NOMO-1 treated with DMSO at 0.1 percent for 48 hours (cell line): ENCODE measurements around the gene OXER1.

ENCODE experiments used
- DNase-seq: peaks from one replicate; lab custom pipeline; 2025; ENCODE audit not compliant: unreplicated experiment; lab: John Stamatoyannopoulos, UW

The OXER1 gene

GRCh38 chr2:42764096-42764495, at the start of gene OXER1:
Gene OXER1, minus strand, starts transcription at chr2:42764135. Its CDS starts 73 bp downstream, at chr2:42764062.
- DNase-seq, result peak; percentile 35

GRCh38 chr2:42812899-42813479, 49.1 kb upstream of the OXER1 start:
- DNase-seq, result no peak

GRCh38 chr2:42810971-42811811, 47.3 kb upstream of the OXER1 start:
- no peak for DNase-seq

- DNase-seq, result peak; percentile 88
Observed at GRCh38 chr2:42810121-42810970, 46.4 kb upstream of the OXER1 start.

GRCh38 chr2:42809819-42810120, 45.8 kb upstream of the OXER1 start:
- peak; percentile 66 for DNase-seq

GRCh38 chr2:42809131-42809818, 45.3 kb upstream of the OXER1 start:
- no peak for DNase-seq

- no peak for DNase-seq
Observed at GRCh38 chr2:42808301-42808700, 44.4 kb upstream of the OXER1 start.

- DNase-seq, result no peak
Observed at GRCh38 chr2:42806786-42807185, 42.9 kb upstream of the OXER1 start.

GRCh38 chr2:42804891-42805290, 41.0 kb upstream of the OXER1 start:
- DNase-seq, result no peak

GRCh38 chr2:42804338-42804737, 40.4 kb upstream of the OXER1 start:
- DNase-seq, result peak; percentile 94

- no peak for DNase-seq
Observed at GRCh38 chr2:42802150-42802549, 38.2 kb upstream of the OXER1 start.

GRCh38 chr2:42801381-42801780, 37.4 kb upstream of the OXER1 start:
- DNase-seq, result no peak

- no peak for DNase-seq
Observed at GRCh38 chr2:42800981-42801380, 37.0 kb upstream of the OXER1 start.

GRCh38 chr2:42800461-42800962, 36.6 kb upstream of the OXER1 start:
- DNase-seq, result no peak

- DNase-seq, result no peak
Observed at GRCh38 chr2:42799881-42800280, 35.9 kb upstream of the OXER1 start.

- DNase-seq, result no peak
Observed at GRCh38 chr2:42797281-42797680, 33.3 kb upstream of the OXER1 start.

GRCh38 chr2:42796427-42797248, 32.7 kb upstream of the OXER1 start:
- DNase-seq, result no peak

- DNase-seq, result no peak
Observed at GRCh38 chr2:42795841-42796301, 31.9 kb upstream of the OXER1 start.

- no peak for DNase-seq
Observed at GRCh38 chr2:42795275-42795674, 31.3 kb upstream of the OXER1 start.
